Measurements from ENCODE around the gene SHF. TPM values are rescaled to one million over a fixed set of nuclear protein-coding genes. Genes with fewer than 3 reads are reported as not detected.
"Not testable (repeated sequence)": the region's sequence is repeated elsewhere in the genome, so short reads cannot be mapped to it uniquely, and the experiment has no call there.

SHF gene
- total RNA-seq, result 61.1 and 61.7 TPM in 2 replicates
- long read RNA-seq, partial matches to known transcripts, result 0 of 2 reads
- long read RNA-seq, other reads (novel, unspliced or antisense), result 2 of 2 reads

DNA sequence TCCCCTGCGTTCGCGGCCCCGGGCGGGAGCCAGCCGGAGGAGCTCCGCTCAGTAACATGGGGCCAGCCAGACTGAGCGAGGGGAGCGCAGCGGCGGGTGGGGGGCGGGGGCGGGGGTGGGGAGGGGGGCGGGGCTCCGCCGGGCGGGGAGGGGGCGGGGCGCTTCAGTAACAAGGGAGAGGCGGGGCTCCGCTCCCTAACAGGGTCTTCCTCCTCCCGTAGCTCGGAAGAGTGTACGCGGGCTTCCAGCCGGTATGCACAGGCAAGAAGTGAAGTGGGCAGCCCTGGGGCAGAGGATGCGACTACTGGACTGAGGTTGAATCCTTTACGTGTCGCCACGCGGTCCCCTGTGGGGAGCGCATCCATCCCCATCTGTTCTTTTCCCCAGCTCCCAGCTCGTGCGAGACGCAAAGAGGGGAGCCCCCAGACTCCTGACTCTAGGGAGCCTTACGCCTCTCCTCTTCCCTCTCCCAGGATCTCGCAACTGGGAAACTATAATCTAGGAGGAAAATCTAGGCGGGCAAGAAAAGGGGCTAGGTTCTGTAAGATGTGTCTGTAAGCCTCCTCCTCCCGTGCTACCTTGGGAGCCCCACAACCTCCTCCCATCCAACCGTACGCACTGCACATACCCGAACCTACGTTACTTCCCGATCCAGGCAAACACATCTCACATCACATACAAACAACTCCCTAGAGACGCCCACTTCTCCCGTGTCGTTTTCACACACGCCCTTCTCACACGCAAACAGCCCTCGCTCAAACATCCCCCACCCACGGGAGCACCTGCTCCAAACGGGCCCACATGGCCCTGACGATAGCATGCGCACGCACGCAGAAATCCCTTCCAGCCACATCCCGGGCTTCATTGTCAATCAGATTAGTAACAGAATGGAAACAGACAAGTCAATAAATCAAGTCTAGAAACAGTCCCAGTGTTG, at the start of gene SHF:
SHF (minus strand) TSS at position 73 of the 937 bp plus-strand sequence; CDS start at position 58, 15 bp downstream.
- DNase-seq (ENCODE audit: low spot score, unreplicated experiment), result peak; percentile 47
- no peaks in the 10 kb centered on the region for H3K9me3 Mint-ChIP-seq (ENCODE audit: low read depth)
- H3K4me3 Mint-ChIP-seq (ENCODE audit: low read depth), result peak within 1 kb of the TSS; percentile 97
- TF ChIP-seq, protein P1, sequence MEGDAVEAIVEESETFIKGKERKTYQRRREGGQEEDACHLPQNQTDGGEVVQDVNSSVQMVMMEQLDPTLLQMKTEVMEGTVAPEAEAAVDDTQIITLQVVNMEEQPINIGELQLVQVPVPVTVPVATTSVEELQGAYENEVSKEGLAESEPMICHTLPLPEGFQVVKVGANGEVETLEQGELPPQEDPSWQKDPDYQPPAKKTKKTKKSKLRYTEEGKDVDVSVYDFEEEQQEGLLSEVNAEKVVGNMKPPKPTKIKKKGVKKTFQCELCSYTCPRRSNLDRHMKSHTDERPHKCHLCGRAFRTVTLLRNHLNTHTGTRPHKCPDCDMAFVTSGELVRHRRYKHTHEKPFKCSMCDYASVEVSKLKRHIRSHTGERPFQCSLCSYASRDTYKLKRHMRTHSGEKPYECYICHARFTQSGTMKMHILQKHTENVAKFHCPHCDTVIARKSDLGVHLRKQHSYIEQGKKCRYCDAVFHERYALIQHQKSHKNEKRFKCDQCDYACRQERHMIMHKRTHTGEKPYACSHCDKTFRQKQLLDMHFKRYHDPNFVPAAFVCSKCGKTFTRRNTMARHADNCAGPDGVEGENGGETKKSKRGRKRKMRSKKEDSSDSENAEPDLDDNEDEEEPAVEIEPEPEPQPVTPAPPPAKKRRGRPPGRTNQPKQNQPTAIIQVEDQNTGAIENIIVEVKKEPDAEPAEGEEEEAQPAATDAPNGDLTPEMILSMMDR (IDR thresholded peaks at IDR 0.05; ENCODE audit: unreplicated experiment), result no peak
- H3K36me3 Mint-ChIP-seq (ENCODE audit: insufficient read depth), result peaks cover 1% of the 10 kb centered on the region
- peaks cover 14% of the 10 kb centered on the region for H3K27me3 Mint-ChIP-seq
- H3K4me1 Mint-ChIP-seq (ENCODE audit: low read depth), result peaks cover 39% of the 10 kb centered on the region
- peak within 1 kb of the TSS; percentile 88 for H3K27ac Mint-ChIP-seq

GRCh38 chr15:45236806-45237205, 49.0 kb upstream of the SHF start:
- DNase-seq (ENCODE audit: low spot score, unreplicated experiment); H3K27ac Mint-ChIP-seq; H3K36me3 Mint-ChIP-seq (ENCODE audit: insufficient read depth); H3K4me1 Mint-ChIP-seq (ENCODE audit: low read depth); H3K4me3 Mint-ChIP-seq (ENCODE audit: low read depth); H3K27me3 Mint-ChIP-seq: not testable (repeated sequence)
- H3K9me3 Mint-ChIP-seq (ENCODE audit: low read depth), result peaks cover 46% of the 10 kb centered on the region

DNA sequence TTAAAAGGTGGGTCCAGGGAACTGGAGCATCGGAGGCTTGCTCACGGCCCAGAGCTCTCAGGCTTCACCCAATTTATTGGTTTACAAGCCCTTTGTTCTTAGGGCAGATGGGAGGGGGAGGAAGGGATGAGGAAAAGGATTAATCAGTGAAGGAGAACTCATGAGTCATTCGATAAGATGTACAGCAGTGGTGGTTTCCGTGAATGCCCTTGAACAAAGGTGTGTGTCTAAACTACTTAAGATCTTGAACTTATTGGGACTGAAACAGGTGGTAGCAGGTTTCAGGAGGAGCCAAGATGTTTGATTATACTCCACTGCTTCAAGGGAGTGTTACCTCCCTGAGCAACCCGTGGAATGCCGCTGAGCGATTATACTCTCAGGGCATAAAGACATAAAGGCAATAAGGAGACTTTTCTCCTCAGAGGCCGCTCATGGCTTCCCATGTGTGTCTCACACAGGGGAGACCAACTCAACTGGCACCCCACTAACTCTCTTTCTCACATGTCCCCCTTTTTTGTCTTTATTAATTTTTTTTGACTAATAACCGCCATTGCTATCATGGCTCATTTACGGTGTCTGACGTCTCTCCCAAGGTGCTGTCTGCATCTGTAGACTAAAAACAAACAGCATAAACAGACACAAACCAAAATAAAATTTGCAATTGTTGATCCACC, 46.9 kb upstream of the SHF start:
- no peak for DNase-seq (ENCODE audit: low spot score, unreplicated experiment)
- no peak overlapping the region for H3K4me3 Mint-ChIP-seq (ENCODE audit: low read depth)
- TF ChIP-seq, protein P1 (IDR thresholded peaks at IDR 0.05; ENCODE audit: unreplicated experiment), result no peak
- peaks cover 1% of the 10 kb centered on the region for H3K36me3 Mint-ChIP-seq (ENCODE audit: insufficient read depth)
- no peak overlapping the region for H3K27ac Mint-ChIP-seq
- H3K4me1 Mint-ChIP-seq (ENCODE audit: low read depth), result no peaks in the 10 kb centered on the region
- H3K27me3 Mint-ChIP-seq, result no peaks in the 10 kb centered on the region
- H3K9me3 Mint-ChIP-seq (ENCODE audit: low read depth), result peaks cover 34% of the 10 kb centered on the region

- TF ChIP-seq, protein P1 (IDR thresholded peaks at IDR 0.05; ENCODE audit: unreplicated experiment), result no peak
- DNase-seq (ENCODE audit: low spot score, unreplicated experiment), result no peak
- Mint-ChIP-seq H3K36me3 (ENCODE audit: insufficient read depth) (peaks cover 1% of the 10 kb centered on the region), H3K27me3 (no peaks in the 10 kb centered on the region), H3K4me3 (ENCODE audit: low read depth) (no peak overlapping the region), H3K9me3 (ENCODE audit: low read depth) (peaks cover 21% of the 10 kb centered on the region), H3K4me1 (ENCODE audit: low read depth) (no peaks in the 10 kb centered on the region), H3K27ac (no peak overlapping the region)
These were observed 44.2 kb upstream of the SHF start for GRCh38 chr15:45231864-45232562.

DNA sequence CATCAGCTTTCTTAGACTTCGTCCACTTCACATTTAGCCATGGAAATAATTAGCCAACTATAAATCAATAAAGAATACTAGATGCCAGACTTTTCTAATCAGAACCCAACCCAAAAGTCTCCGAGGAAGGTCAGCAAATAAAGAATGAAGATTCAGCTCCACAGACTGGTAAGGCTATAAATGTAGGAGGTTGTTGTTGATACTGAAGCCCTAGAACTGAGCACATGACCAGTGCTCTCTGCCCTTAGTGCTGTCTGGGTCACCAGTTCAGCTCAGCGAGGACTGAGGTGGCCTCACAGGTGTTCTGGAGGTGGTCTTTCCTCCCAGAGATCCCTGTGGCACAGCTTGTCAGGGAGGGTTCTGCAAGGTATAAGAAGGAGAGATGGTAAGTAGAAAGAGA, 43.4 kb upstream of the SHF start:
- no peak overlapping the region for H3K27ac Mint-ChIP-seq
- no peak overlapping the region for H3K4me3 Mint-ChIP-seq (ENCODE audit: low read depth)
- TF ChIP-seq, protein P1 (IDR thresholded peaks at IDR 0.05; ENCODE audit: unreplicated experiment), result no peak
- H3K27me3 Mint-ChIP-seq, result no peaks in the 10 kb centered on the region
- peaks cover 5% of the 10 kb centered on the region for H3K4me1 Mint-ChIP-seq (ENCODE audit: low read depth)
- peaks cover 19% of the 10 kb centered on the region for H3K9me3 Mint-ChIP-seq (ENCODE audit: low read depth)
- peaks cover 3% of the 10 kb centered on the region for H3K36me3 Mint-ChIP-seq (ENCODE audit: insufficient read depth)
- DNase-seq (ENCODE audit: low spot score, unreplicated experiment), result no peak
